GM20000 (cell line): ENCODE results near the gene PHACTR4.
"Not testable (repeated sequence)": the region's sequence is repeated elsewhere in the genome, so short reads cannot be mapped to it uniquely, and the experiment has no call there.

Experiments
- DNase-seq: peaks from one replicate; pipeline ENCODE4 v3.0.0; 2012; ENCODE audit warnings: low spot score
- CTCF ChIP-seq: IDR thresholded peaks from 2 replicates; pipeline ENCODE4 v1.5.1; 2012; ENCODE audit warnings: mild to moderate bottlenecking, control low read depth; ENCODE audit errors: extremely low read depth, missing control alignments

The PHACTR4 gene

DNA sequence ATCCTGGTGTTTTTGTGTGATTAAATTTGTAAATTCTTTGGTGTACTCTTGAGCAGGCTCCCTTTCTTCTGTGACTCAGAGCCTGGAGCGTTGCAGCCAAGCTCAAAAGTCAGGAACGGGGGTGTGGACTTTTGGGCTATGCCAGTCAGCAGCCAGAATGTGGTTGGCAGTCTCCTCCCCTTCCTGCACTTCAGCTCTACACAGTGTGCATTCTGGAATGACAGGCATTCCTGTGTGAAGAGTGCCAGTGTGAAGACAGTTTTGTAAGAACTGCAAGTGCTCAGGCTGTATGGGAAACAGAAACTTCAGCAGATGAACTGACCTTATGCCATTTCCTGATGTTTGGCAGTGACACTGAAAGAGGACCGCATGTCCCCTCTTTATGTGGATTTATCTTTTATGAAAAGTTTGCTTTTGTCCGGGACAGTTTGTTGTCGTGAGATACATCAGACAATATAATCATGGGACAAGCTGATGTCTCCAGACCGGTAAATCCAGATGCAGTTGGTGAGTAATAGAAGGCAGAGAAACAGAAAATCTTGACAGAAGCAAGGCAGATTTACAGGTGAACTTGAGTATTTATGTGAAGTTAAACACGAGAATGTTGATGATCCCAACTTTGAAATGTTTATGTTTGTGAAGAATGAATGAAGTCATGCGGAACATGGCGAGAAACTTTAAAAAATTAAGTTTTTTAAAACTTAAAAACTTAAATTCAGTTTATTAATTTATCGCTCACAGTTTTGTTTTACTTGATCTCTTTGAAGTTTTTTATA lies 68.6 kb downstream of the PHACTR4 start:
- TF ChIP-seq CTCF, result no peak
- DNase-seq, result no peak

- DNase-seq, result no peak
- TF ChIP-seq CTCF, result no peak
Measured at GRCh38 chr1:28439320-28439719, 69.8 kb downstream of the PHACTR4 start.

- TF ChIP-seq CTCF, result no peak
- DNase-seq, result no peak
Measured at GRCh38 chr1:28441674-28442073, 72.1 kb downstream of the PHACTR4 start.

DNA sequence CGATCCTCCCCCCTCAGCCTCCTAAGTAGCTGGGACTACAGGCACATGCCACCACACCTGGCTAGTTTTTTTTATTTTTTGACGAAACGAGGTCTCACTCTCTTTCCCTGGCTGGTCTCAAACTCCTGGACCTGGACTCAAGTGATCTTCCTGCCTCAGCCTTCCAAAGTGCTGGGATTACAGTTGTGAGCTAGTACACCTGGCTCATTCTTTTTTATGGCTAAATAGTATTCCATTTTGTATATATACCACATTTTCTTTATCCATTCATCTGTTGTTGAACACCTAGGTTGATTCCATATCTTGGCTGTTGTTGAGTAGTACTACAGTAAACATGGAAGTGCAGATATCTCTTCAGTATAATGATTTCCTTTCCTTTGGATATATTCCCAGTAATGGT lies 74.0 kb downstream of the PHACTR4 start:
- DNase-seq, result no peak
- TF ChIP-seq CTCF, result no peak

- DNase-seq, result no peak
- no peak for TF ChIP-seq CTCF
Measured at GRCh38 chr1:28447679-28448078, 78.1 kb downstream of the PHACTR4 start.

GRCh38 chr1:28448094-28448611 lies 78.6 kb downstream of the PHACTR4 start:
- DNase-seq, result not testable (repeated sequence)

DNA sequence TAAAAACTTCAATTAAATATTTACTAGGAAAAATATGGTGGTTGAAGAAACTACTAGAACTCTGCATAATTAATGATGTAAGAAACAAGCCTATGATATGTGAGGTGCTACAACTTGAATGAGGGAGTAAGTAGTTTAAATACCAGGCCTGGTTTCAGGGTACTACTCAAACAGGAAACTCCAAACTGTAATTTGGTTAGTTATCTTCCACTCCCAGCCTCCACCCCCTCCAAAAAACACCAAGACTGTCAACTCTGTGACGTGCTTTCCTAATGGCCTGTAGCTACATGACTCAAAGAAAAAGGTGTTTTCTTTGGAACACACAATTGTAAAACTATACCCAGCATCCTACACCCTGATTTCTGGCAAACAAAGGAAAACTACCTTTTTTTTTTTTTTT lies 80.4 kb downstream of the PHACTR4 start:
- DNase-seq, result peak; percentile 58
- no peak for TF ChIP-seq CTCF

DNA sequence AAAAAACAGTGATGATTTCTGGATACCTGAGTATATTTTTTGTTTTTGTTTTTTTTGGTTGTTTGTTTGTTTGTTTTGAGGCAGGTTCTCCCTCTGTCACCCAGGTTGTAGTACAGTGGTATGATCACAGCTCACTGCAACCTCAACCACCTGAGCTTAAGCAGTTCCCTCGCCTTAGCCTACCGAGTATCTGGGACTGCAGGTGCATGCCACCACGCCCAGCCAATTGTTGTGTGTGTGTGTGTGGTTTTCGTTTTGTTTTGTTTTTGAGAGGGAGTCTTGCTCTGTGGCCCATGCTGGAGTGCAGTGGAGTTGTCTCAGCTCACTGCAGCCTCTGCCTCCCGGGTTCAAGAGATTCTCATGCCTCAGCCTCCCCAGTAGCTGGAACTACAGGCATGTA lies 81.0 kb downstream of the PHACTR4 start:
- no peak for DNase-seq
- no peak for TF ChIP-seq CTCF
